ENCODE results near the gene ICOSLG. TPM values are rescaled to one million over a fixed set of nuclear protein-coding genes. Genes with fewer than 3 reads are reported as not detected.
A peak's percentile ranks its signal among the peaks of the same experiment; 100 is the strongest.

The ICOSLG gene
- total and polyA plus RNA-seq, 2 of the 4 experiments (the other 2 are of a cell fraction): under 0.01 to 0.09 TPM

- intact Hi-C loops (cut with micrococcal nuclease): no loop called here
- Histone ChIP-seq H2AK9ac (replicated peaks; ENCODE audit: low read depth, low read length, poor library complexity) (no peak overlapping the region), H2BK120ac (ENCODE audit: low read depth, low read length) (no peak overlapping the region), H3K4me1 (ENCODE audit: control insufficient read depth, insufficient read depth, low read length) (no peaks in the 10 kb centered on the region), H3K9me3 (ENCODE audit: control insufficient read depth, insufficient read depth, low read length) (no peaks in the 10 kb centered on the region; the same call in 1 of the 2 replicates), H3K79me1 (ENCODE audit: low read depth in 1 of 2, low read length in 2 of 2) (no peaks in the 10 kb centered on the region), H2BK15ac (ENCODE audit: low read depth, low read length) (no peak overlapping the region), H3K18ac (ENCODE audit: low read depth, low read length) (no peak overlapping the region), H4K91ac (ENCODE audit: insufficient read depth, low read depth, low read length) (no peak overlapping the region), H4K5ac (ENCODE audit: low read depth, low read length) (no peak overlapping the region), H3K14ac (replicated peaks; ENCODE audit: low read depth, low read length) (no peak overlapping the region), H3K4ac (ENCODE audit: low read depth, low read length) (no peak overlapping the region), H4K20me1 (ENCODE audit: insufficient read depth, low read length) (no peaks in the 10 kb centered on the region), H3K9me1 (ENCODE audit: insufficient read depth, low read length) (no peaks in the 10 kb centered on the region), H3K4me3 (ENCODE audit: insufficient read depth, low read depth, low read length) (no peak overlapping the region), H3K4me2 (ENCODE audit: low read depth, low read length) (no peak overlapping the region), H3K27me3 (ENCODE audit: control insufficient read depth, insufficient read depth, low read length) (peaks cover 13% of the 10 kb centered on the region; the same call in 1 of the 2 replicates), H2AFZ (replicated peaks; ENCODE audit: low read length, poor library complexity) (peak overlapping the region; percentile 43), H3K36me3 (ENCODE audit: control insufficient read depth, insufficient read depth, low read length) (no peaks in the 10 kb centered on the region), H2BK20ac (ENCODE audit: low read depth, low read length) (no peak overlapping the region), H3K23ac (ENCODE audit: low read depth, low read length) (no peak overlapping the region), H4K8ac (ENCODE audit: low read depth in 2 of 2, low read length in 2 of 2) (no peak overlapping the region), H3K27ac (ENCODE audit: insufficient read depth, low read length) (no peak overlapping the region), H2BK5ac (ENCODE audit: low read depth, low read length, poor library complexity, severe bottlenecking) (no peak overlapping the region), H3K56ac (ENCODE audit: extremely low read depth, insufficient read depth, low read length) (no peak overlapping the region), H3K9ac (ENCODE audit: low read depth, low read length) (no peak overlapping the region), H2AK5ac (ENCODE audit: low read depth, low read length) (no peak overlapping the region)
- CTCF ChIA-PET: no interaction called here
- BruUV-seq (replicated peaks): no TSS peak
- DNase-seq (no peak), ATAC-seq (ENCODE audit: low read depth) (no peak; the same call in 1 of the 2 replicates)
- POLR2A ChIA-PET (ENCODE audit: unreplicated experiment): no interaction called here
- 38% methylated on average over 7 of the region's 29 CpGs; no CpG with 5 or more reads in 1 of the 2 experiments for whole genome bisulfite sequencing, 2 experiments (ENCODE audit: extremely low coverage in 2 of 2, insufficient read length in 1 of 2)
- dilution Hi-C loops (cut with HindIII; ENCODE audit: low sequenced_read_pairs, unreplicated experiment): no loop called here
- in situ Hi-C loops (cut with MboI; ENCODE audit: low sequenced_read_pairs): no loop called here
- no peak for TF ChIP-seq FOS (IDR thresholded peaks at IDR 0.05; ENCODE audit: low read depth, low read length)
- no peak for TF ChIP-seq BHLHE40 (IDR thresholded peaks at IDR 0.05; ENCODE audit: low read depth, low read length)
- no peak for TF ChIP-seq ELK1 (IDR thresholded peaks at IDR 0.05; ENCODE audit: borderline replicate concordance, low read depth, low read length)
- TF ChIP-seq SMC3 (IDR thresholded peaks at IDR 0.05; ENCODE audit: low read depth, low read length): no peak
- TF ChIP-seq CHD1 (IDR thresholded peaks at IDR 0.05; ENCODE audit: low read depth, low read length): no peak
- no peak for TF ChIP-seq MAZ (IDR thresholded peaks at IDR 0.05; ENCODE audit: borderline replicate concordance, low read depth, low read length)
- TF ChIP-seq POLR2A (IDR thresholded peaks at IDR 0.05; ENCODE audit: low read depth, low read length): no peak
- no peak for TF ChIP-seq RCOR1 (IDR thresholded peaks at IDR 0.05; ENCODE audit: insufficient replicate concordance, low read length)
- no peak for TF ChIP-seq MXI1 (IDR thresholded peaks at IDR 0.05; ENCODE audit: borderline replicate concordance, low read depth, low read length)
- TF ChIP-seq CTCF (conservative IDR thresholded peaks at IDR 0.05; ENCODE audit: low read depth, low read length): no peak
- no peak for TF ChIP-seq RFX5 (IDR thresholded peaks at IDR 0.05; ENCODE audit: low read depth, low read length)
- no peak for TF ChIP-seq CEBPB (IDR thresholded peaks at IDR 0.05; ENCODE audit: low read depth, low read length)
- TF ChIP-seq NFE2L2 (IDR thresholded peaks at IDR 0.05; ENCODE audit: low read depth, low read length): no peak
- TF ChIP-seq USF2 (IDR thresholded peaks at IDR 0.05; ENCODE audit: low read depth, low read length): no peak
- no peak for TF ChIP-seq RAD21 (IDR thresholded peaks at IDR 0.05; ENCODE audit: low read length)
Observed at GRCh38 chr21:44253832-44254710, 13.3 kb upstream of the ICOSLG start.

Data from IMR-90 (cell line).